ENCODE results near the gene GIT1. TPM values are rescaled to one million over a fixed set of nuclear protein-coding genes. Genes with fewer than 3 reads are reported as not detected.

GIT1 gene
- total and polyA plus RNA-seq, 2 of the 13 experiments (the other 11 are each of a cell fraction or from before 2014, with no cell fraction given), result 14.2 to 30.8 TPM

DNA sequence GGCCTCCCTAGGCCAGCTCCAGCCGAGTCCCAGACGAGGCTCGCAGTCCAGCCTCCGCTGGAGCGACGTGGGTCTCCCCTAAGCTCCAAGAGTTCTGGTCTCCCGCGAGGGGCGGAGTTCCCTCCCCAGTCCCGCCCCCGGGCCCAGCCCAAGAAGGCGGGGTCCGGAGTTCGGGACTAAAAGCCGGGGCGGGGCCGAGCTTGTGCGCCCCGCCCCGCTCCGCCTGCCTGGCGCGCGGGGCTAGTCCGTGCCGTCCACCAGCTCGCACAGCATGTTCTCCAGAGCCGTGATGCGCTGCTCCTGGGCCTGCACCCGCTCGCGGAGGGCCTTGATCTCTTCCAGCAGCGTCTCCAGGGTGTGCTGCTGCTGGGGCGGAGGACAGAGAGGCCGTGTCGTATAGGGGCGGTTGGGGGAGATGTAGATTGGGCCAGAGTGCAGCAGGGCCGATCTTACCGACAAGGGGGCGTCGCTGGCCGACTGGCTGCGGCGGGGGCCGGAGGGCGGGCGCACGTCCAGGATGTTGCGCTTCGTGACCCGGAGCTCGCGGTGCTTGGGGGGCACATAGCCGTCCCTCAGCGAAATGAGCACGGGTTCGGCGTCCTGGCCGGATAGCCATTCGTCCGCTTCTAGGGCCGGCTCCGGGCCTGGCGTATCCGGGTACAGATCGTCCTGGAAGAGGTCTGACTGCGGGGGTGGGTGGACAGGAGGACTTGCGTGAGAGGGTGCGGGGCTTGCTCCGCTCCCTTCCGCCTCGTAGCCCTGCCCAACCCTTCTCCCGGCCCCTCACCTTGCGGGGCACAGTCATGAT is 26.2 kb upstream of the GIT1 start (continued):
- TF ChIP-seq, protein P1, sequence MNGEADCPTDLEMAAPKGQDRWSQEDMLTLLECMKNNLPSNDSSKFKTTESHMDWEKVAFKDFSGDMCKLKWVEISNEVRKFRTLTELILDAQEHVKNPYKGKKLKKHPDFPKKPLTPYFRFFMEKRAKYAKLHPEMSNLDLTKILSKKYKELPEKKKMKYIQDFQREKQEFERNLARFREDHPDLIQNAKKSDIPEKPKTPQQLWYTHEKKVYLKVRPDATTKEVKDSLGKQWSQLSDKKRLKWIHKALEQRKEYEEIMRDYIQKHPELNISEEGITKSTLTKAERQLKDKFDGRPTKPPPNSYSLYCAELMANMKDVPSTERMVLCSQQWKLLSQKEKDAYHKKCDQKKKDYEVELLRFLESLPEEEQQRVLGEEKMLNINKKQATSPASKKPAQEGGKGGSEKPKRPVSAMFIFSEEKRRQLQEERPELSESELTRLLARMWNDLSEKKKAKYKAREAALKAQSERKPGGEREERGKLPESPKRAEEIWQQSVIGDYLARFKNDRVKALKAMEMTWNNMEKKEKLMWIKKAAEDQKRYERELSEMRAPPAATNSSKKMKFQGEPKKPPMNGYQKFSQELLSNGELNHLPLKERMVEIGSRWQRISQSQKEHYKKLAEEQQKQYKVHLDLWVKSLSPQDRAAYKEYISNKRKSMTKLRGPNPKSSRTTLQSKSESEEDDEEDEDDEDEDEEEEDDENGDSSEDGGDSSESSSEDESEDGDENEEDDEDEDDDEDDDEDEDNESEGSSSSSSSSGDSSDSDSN (CRISPR knock-in tag; IDR thresholded peaks at IDR 0.05), result peak; percentile 66
- TF ChIP-seq IKZF4 (CRISPR knock-in tag; IDR thresholded peaks at IDR 0.05; ENCODE audit: borderline replicate concordance, low read depth, not compliant biosample characterization) (no peak), ZNF670 (CRISPR knock-in tag; IDR thresholded peaks at IDR 0.05; ENCODE audit: borderline replicate concordance) (no peak; the same call in 1 of the 2 replicates), ZNF441 (CRISPR knock-in tag; IDR thresholded peaks at IDR 0.05; ENCODE audit: borderline replicate concordance) (peak; percentile 85; the same call in 1 of the 2 replicates), HNRNPL (IDR thresholded peaks at IDR 0.05; ENCODE audit: low read depth, low read length) (no peak), AGO2 (optimal IDR thresholded peaks at IDR 0.05; ENCODE audit: low read depth, low read length) (peak; percentile 30), DR1 (CRISPR knock-in tag; IDR thresholded peaks at IDR 0.05) (peak; percentile 92), MEIS1 (CRISPR knock-in tag; IDR thresholded peaks at IDR 0.05; ENCODE audit: borderline replicate concordance) (peak; percentile 58; the same call in 1 of the 2 replicates), ZNF556 (CRISPR knock-in tag; IDR thresholded peaks at IDR 0.05; ENCODE audit: borderline replicate concordance) (peak; percentile 33; the same call in 1 of the 2 replicates), SALL2 (CRISPR knock-in tag; IDR thresholded peaks at IDR 0.05) (no peak), AGO1 (IDR thresholded peaks at IDR 0.05; ENCODE audit: low read depth, low read length, poor library complexity, severe bottlenecking) (peak; percentile 70), TMF1 (CRISPR knock-in tag; IDR thresholded peaks at IDR 0.05; ENCODE audit: low read depth) (no peak), KDM2A (CRISPR knock-in tag; IDR thresholded peaks at IDR 0.05; ENCODE audit: borderline replicate concordance, low read depth) (peak; percentile 71), MED8 (CRISPR knock-in tag; IDR thresholded peaks at IDR 0.05; ENCODE audit: insufficient replicate concordance) (peak; percentile 25)
- TF ChIP-seq, protein P2, sequence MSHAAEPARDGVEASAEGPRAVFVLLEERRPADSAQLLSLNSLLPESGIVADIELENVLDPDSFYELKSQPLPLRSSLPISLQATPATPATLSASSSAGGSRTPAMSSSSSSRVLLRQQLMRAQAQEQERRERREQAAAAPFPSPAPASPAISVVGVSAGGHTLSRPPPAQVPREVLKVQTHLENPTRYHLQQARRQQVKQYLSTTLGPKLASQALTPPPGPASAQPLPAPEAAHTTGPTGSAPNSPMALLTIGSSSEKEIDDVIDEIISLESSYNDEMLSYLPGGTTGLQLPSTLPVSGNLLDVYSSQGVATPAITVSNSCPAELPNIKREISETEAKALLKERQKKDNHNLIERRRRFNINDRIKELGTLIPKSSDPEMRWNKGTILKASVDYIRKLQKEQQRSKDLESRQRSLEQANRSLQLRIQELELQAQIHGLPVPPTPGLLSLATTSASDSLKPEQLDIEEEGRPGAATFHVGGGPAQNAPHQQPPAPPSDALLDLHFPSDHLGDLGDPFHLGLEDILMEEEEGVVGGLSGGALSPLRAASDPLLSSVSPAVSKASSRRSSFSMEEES (CRISPR knock-in tag; IDR thresholded peaks at IDR 0.05), result peak; percentile 42; the same call in 1 of the 2 replicates
- TF ChIP-seq, protein P3, sequence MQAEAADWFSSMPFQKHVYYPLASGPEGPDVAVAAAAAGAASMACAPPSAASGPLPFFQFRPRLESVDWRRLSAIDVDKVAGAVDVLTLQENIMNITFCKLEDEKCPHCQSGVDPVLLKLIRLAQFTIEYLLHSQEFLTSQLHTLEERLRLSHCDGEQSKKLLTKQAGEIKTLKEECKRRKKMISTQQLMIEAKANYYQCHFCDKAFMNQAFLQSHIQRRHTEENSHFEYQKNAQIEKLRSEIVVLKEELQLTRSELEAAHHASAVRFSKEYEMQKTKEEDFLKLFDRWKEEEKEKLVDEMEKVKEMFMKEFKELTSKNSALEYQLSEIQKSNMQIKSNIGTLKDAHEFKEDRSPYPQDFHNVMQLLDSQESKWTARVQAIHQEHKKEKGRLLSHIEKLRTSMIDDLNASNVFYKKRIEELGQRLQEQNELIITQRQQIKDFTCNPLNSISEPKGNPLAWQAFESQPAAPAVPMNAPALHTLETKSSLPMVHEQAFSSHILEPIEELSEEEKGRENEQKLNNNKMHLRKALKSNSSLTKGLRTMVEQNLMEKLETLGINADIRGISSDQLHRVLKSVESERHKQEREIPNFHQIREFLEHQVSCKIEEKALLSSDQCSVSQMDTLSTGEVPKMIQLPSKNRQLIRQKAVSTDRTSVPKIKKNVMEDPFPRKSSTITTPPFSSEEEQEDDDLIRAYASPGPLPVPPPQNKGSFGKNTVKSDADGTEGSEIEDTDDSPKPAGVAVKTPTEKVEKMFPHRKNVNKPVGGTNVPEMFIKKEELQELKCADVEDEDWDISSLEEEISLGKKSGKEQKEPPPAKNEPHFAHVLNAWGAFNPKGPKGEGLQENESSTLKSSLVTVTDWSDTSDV (CRISPR knock-in tag; IDR thresholded peaks at IDR 0.05), result peak; percentile 24; the same call in 1 of the 2 replicates
